IPS-NIHi11 (cell line): ENCODE results near the gene TNIK.

Source experiments
- DNase-seq: peaks from one replicate; pipeline ENCODE4 v3.0.0; 2012; ENCODE audit warnings: mixed read lengths, low spot score

The TNIK gene

DNA sequence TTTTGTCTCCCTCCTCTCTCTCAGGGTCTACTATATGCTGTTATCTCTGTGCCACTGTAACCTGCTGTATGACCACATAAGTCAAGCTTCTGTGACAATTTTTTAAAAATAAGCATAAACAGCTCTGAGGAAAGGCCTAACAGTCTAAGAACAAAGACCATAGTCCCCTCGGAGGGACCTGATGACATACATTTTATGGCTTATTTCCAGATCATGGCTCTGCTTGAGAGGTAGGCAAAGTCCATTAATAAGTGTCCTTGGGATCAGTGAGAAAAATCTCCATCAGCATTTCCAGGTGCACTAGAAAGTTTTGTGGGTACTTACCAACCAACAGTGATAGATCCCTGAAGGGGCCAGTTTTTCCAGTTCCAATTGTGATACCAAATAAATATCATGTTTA, 123.8 kb downstream of the TNIK start:
- DNase-seq, result no peak

DNA sequence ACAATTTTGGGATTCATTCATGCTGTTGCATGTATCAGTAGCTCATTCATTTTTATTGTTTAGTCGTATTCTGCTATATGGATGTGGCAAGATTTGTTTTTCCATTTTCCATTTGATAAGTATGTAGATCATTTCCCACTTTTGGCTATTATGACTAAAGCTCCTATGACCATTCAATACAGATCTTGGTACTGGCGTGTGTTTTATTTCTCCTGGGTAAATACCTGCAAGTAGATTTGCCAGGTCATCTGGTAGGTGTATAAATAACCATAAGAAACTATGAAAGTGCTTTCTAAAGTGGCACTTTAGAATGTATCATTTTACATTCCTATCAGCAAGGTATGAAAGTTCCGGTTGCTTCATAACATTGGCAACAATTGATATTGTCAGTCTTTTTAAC, 124.6 kb downstream of the TNIK start:
- no peak for DNase-seq

DNA sequence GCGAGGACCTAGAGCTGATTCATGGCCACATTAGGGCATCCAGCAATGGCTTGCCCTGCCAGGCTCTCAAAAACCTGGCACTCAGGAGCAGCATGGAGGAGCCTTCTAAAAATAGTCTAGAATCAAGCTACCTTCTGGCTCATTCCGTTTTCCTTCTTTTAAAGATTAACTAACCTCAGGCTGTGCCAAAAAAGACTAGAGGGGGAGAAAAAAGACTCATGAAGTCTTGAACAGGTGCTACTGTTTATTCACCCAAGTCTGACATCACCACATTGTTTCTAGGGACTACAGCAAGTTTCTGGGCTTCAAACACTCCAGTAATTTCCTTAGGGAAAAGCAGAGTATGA, 125.8 kb downstream of the TNIK start:
- DNase-seq, result no peak

DNA sequence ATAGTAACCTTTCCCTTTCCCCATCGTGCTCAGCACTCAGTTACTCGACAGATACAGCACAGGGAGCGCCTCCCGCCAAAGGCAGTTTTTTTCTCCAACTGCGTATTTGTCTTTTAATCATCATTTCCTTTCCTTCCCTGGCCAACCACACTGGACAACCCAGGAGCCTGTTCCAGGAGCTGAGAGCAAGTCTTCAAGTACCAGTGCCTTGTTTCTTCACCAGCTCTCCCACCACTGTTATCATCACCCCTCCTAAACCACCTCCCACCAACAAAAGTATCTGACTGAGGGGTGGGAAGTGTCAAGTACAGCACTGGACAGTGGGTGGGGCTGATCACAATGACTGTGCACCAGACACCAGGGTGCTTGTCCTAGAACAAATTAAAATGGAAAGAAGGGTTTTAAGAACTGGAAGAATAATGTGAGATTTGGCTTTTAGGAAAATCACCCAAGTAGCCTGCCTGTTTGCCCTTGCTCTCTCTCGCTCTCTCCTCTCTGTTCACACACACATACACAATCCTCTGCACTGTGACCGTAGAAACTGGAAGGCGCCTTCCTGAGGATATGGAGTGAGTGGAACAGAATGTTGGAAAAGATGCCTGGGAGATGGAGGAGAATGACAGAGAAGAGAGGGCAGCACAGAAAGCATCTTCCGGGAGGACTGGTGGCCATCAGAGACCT, 126.3 kb downstream of the TNIK start:
- DNase-seq, result no peak

DNA sequence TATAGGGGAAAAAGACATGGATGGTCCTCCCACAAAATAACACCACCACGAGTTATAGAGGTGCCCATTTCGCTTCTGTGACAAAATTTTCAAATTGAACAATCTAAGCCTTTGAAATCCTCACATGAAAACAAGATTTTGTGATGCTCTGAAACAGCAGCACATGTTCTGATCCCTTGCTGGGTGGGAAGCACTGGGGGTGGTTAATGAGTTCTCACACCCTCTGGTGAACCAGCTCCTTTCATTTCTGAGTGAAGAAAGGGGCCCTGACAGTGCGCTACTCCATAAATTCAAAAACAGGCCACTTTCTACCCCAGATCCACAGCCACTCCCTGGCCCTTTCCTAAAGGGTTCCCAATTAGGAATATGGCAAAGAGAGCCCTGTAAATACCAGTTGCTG, 129.3 kb downstream of the TNIK start:
- DNase-seq, result no peak

DNA sequence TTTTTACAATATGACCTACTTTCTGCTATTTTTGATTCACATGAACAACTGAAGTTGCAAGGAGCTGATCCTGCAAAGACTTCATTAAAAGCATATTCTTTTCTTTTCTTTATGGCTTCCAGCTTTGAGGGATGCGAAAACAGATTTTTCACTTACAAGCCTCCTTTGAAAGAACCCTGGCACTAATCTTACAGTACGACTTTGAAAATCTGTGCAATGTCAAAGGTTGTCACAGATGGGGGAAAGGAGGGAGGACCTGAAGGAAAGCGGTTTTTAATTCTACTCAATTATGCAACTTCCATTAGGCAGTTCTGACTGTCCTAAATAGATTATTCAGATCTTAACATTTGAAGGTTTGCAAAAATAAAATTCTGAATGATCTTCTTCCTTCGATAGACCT, 130.5 kb downstream of the TNIK start:
- DNase-seq, result no peak

DNA sequence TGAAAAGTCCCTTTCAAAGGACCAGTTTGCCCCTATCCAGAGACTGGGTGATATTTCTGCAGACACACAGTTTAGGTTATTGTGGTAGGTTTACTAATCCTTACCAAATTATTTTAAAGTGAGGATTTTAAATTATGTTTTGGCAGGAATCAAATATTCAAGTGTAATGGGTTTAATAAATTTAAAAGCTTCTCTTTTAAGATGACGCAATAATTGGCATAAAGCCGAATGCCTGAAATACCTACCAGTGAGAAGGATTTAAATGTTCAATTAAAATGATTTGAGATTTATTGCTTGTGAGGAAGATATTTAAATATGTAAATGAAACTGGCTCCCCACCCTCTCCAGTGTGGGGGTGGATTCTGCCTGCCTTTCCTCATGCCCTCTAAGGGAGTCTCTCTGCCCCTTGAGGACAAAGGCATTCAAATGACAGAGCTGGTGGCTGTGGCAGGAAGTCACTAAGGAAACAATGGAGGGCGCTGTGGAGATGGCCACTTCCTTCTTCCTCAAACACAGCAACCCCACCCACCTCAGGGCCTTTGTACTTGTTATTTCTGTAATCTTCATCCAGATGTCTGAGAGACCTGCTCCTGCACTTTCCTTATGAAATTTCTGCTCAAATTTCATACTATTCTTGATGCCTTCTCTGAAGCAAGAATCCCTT, 131.7 kb downstream of the TNIK start:
- DNase-seq, result peak; percentile 24

DNA sequence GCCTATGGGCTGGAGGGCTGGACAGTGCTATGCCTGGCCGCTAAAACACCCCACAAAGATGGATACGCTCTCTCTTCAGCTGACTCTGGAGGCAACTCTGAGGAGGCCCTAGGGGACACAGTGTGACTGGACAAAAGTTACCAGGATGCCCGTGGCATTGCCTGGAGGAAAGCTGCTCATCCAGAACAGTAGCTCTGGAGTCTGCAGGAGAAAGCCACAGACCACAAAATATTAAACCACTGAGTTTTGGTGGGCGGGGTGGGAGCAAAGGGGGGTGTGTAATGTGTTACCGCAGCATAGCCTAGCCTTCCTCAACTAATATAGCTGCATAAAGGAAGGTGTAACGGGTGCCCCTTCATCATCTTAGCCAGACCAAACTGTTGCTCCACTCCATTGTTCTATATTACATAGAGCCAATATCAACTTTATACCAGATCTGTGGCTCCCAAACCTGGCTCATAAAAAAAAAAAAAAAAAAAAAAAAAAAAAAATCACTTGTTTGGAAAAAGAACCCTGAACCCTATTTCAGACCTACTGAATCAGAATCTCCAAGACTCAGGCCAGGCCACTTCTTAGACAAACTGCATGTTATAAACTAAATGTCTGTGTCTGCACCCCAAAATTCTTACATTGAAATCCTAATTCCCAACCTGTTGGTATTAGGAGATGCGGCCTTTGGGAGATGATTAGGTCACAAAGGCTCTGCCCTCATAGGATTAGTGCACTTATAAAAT, 132.6 kb downstream of the TNIK start:
- no peak for DNase-seq

DNA sequence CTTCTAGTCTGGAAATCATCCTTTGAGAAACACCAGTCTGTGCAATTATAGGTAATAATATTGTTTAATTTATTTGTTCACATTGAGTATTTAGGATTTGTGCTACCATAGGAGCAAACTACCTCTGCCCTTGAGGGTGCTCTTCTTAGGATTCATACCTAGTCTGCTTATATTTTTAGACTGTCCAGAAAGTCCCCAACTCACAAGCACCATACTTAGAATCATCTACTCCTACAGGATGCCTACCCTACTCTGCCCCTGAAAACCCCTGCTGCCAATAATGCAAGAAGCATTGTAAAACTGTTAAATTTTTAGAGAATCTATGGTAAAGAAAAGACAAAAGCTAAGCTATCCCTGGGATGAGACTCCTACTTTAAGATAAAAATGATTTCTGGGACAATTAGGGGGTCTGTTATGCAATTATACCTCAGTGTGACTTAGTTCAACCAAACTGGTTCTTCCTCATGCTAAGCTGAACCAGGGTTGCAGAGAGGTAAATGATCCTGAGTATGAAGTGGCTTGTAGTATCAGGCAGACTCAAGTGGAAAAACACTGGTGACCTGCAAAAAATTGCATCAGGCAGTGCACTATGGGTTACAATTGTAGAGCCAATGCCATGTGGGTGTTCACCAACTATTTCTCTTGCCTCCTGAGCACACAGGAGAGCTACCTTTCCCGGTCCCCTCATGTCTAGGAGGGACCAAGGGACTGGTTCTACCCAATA, 133.3 kb downstream of the TNIK start:
- DNase-seq, result no peak

DNA sequence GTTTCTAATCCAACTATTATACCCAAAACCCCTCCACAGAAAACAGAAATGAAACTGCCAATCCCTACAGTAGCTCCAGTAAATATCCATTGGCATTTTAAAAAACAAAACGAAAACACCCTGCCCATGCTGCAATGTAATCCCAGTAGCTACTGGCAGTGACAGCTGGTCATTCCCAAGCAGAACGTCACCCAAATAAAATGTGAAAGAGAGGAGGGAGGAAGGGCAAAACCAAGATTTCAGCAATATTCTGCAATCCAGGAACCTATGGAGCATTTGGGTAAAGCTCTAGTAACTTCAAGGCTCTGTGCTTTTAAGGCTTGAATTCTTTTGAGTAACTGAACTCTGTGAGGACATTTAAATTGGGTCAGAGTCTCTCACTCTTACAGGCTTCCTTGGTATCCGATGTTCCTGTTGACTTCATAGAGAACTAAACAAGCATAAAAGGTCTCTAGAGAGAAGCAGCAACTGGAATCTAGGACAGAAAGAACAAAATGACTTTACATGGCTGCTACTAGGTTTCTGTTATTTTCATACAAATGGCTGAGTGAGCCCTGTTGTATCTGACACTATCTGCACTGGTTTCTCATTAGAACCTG, 136.2 kb downstream of the TNIK start:
- no peak for DNase-seq

DNA sequence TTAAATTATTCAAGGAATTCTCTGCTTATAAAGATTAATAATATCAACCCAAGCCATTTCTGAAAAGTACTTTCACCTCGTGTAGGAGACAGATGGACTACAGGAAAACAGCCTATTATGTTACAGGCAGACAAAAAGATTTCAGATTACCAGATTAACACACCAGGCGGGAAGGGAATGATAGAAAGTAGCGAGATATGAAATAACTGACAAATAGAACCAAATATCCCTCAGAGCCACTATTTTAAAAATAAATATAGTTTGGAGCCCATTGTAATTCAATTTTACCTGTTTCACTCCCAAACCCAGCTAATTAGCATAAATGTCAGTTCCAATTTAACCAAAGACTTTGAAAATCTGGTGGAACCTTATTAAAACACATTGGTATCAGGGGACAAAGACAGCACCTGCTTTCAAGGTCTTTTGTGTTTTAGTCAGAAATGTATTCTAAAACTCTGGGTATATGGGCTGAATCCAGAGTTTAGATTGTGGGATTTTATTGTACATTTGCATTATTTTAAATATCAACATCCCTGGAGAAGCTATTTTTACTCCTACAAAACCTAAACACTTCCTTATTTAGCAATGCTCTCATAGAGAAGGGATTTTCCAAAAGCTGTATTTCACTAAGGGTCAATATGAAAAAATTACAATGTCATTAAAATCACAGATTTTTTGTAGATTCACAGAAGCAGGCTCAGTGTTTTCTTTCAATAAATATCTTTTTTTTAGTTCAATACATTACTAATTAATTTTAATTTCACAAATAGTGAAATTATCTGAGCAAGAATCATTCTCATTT, 138.4 kb downstream of the TNIK start:
- DNase-seq, result no peak

DNA sequence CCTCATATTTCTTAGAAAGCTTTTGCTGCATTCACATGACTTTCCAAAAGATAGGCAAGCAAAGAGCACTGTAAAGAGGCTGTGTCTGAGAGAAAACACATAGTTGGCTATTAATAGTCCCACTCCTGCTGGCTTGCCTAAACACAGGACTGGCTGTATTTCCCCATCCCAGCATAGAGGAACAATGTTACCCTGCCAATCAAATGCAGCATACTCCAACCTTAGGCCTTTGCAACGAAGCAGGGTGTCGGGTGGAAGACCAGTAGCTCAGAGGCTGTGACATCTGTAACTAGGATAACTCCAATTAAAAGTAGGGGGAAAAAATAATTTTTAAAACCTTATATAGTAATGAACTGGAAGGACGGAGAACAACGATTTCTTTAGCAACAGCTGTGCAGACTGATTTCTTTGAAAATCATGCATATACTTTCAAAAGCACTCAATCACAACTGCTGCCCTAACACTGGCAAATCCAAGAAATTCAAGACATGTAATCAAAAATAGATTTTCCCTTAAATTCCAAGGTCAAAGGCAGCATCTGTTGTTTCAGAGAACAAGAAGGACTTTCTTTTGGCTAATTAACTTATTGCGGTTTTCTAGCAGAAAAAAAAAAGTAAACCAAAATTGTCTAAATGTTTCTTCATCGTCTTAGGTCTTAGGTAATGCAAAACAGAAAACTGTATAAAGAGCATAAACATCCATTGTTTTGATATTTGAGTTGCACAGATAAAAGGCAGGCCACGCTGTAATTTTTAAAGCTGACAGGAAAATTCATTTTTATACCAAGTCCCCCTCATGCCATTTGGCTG, 139.3 kb downstream of the TNIK start:
- DNase-seq, result no peak

DNA sequence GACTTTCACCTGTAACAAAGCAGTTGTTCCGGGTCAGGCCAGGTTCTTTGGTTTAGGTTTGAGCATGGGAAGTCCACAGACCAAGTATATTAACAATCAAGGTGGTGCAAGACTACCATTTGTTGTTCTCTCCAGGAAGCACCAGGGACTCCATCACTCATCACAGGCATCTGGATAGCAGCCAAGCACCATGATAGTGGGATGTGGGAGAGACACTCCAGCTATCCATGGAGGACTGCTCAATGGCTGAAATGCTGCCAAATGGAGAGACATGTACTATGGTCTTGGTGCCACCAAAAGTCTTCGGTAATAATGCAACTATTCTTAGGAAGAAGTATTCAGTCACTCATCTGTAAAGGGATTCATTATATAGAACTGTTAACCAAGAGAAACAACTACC, 143.0 kb downstream of the TNIK start:
- no peak for DNase-seq

DNA sequence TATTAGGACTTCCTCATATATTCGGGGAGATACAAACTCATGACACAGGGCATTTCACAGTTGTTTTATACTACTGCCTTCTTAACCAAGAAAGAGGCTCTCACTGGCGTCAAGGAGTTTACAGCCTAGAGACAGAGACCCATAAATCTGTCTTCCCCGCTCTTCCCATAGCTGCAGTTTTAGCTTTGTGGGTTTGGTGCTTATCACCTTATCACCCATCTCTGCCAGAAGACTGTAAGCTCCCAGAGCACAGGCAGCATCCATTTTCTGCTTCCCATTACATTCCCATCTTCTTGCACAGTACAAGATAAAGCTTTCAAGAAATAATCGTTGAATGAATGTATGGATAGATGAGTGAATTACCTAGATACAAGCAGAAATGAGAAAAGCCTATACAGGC, 144.3 kb downstream of the TNIK start:
- no peak for DNase-seq

DNA sequence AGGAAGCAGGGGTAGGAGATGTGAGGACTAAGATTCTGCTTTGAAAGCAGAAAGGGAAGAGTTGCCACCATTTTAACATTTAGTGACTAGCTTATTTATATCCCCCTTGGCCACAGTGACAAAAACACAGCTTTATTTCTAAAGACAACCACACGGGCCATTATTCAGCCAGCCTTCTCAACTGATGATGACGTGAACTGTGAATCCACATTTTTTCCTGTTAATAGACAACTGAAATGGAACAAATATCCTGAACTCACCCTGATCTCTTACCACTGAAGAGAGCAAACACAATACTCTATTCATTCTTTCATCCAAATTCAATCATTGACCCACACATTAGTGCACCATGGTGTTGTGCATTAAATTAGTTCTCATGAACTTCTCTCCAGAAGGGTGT, 145.1 kb downstream of the TNIK start:
- no peak for DNase-seq

DNA sequence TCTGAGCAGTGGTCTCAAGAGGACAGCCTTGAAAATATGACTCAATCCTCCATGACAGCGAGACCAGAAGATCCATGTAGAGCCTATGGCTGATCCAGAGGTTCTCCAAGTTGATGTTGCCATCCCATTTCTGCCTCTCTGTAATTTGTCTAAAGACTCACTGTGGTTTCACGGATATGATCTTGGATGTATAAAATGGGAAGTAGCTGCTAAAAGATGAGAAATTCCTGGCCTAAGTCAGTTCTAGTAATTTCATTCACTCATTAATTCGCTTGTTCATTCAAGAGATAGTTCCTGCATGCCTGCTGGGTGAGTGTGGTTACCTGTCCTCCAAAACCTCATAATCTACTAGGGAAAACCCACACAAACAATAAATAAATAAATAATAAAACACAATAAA, 145.9 kb downstream of the TNIK start:
- DNase-seq, result no peak

DNA sequence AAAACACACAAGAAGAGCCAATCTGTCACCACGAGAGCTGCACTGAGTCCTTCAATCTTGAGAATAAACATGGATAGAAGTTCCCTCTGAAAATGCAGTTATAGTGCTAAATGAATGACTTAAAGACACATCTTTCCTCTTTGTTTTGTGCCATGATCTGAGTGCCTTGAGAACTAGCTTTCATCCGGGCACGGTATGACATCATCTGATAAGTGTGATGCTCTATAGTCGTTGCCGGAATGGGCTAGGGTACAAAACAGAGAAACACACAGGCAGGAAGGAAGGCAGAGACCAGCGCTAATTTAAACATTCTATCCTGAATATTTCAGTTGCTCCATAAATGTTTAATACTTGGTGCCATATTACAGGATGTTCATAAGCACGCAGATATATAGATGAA, 146.5 kb downstream of the TNIK start:
- DNase-seq, result no peak

DNA sequence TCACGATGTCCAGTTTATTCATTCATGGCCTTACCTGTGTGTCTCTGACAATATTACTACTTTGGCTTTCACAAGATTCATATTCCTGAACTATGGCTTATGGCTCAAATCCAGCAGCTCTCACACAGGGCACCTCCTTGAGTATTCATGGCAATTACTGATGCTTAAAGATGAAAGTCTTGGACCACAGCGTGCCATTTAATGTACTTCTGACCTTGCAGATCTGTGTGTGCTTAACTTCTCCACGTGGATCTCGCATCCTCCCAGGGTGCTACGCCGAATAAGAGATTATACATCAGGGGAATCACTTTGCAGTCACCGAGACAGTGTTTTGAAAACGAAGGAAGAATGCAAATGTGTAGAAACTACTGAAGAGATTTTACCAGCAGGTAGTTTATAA, 147.5 kb downstream of the TNIK start:
- no peak for DNase-seq

DNA sequence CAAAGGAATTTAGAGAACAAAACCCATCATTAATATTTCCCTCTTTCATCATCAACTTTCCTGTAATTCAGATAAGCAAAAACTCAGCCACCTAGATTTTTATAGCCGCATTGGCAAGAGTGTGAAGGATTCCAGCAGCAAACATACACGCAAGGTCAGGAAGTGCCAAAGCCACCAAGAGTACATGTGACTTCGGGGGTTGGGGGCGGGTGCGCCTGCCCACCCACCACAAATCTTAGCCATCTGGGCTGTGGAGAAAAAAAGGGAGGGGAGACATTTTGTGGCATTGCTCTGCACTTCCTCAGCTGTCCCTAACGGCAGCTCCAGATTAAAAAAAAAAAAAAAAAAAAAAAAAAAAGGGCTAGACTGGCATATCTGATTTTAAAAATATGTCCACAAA, 148.4 kb downstream of the TNIK start:
- no peak for DNase-seq

DNA sequence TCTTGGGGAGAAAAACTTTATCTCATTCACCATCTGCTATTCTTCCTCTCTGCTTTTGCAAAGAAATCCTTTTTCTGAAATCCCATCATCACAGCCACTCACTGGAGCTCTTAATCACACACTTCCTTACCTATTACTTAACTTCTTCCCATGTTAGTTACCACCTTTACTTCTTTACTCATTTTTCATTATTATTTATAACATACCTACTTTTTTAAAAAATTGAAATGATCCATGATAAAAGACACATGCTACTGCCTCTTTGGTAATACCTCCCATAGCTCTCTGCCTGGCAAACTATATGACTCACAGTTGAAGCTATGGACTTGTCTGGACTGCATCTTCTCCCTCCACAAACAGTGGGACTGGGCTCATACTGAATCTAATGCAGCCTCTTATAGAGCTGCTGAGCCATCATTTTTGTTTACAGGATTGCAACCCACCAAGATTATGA, 150.3 kb downstream of the TNIK start:
- no peak for DNase-seq

DNA sequence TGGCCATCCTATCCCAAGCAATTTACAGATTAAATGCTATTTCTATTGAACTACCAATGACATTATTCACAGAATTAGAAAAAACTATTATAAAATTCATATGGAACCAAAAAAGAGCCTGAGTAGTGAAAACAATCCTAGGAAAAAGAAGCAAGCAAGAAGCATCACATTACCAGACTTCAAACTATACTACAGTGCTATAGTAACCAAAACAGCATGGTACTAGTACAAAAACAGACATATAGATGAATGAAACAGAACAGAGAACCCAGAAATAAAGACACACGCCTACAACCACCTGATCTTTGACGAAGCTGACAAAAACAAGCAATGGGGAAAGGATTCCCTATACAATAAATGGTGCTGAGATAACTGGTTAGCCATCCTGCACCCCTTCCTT, 152.2 kb downstream of the TNIK start:
- no peak for DNase-seq
